OCI-LY7 (cell line): Measurements from ENCODE around the gene CHRM5.

Experiments used
- CTCF ChIP-seq: fragments of 200-600 bp; sonication (generic); conservative IDR thresholded peaks from 2 replicates; pipeline ENCODE4 v1.5.1; 2014; ENCODE audit warnings: mild to moderate bottlenecking, antibody characterized with exemption, low read length, moderate library complexity, mixed read lengths
- EZH2phosphoT487 ChIP-seq: fragments of 200-600 bp; sonication (generic); IDR thresholded peaks from 2 replicates; pipeline ENCODE4 v1.6.1; 2018; ENCODE audit warnings: low read depth, borderline replicate concordance, mild to moderate bottlenecking, mixed run types, antibody characterized with exemption, low read length, moderate library complexity, mixed read lengths

GRCh38 chr15:34006381-34006780 lies 38.1 kb downstream of the CHRM5 start:
- TF ChIP-seq CTCF (no peak), EZH2phosphoT487 (no peak)
